AG04449 (cell line): ENCODE results near the gene ZBTB40.

Source experiments
- CTCF ChIA-PET: fragments of 350-600 bp; formaldehyde crosslinking; extraction: SDS; loops from one replicate; lab custom pipeline; 2021; ENCODE audit warnings: antibody characterized with exemption; lab: Yijun Ruan, JAX
- POLR2A ChIA-PET: fragments of 400-600, 350-600 bp; formaldehyde crosslinking; extraction: SDS; loops from one replicate; lab custom pipeline; 2020; ENCODE audit warnings: antibody characterized with exemption, inconsistent platforms; lab: Yijun Ruan, JAX
- DNase-seq: peaks from one replicate; pipeline ENCODE4 v3.0.0-alpha.2; 2010; ENCODE audit warnings: low read depth, low spot score
- H3K4me3 ChIP-seq: 2 replicates; pipeline ENCODE4 v1.5.1; 2011; ENCODE audit warnings: low read depth, mild to moderate bottlenecking, control low read depth, low read length
- TF ChIP-seq, protein P1 (sequence below): IDR thresholded peaks from one replicate; pipeline ENCODE4 v1.5.1; 2011; ENCODE audit warnings: mild to moderate bottlenecking, moderate library complexity, low read length, control low read depth, inconsistent platforms; ENCODE audit not compliant: insufficient read depth; ENCODE audit errors: missing control alignments

The ZBTB40 gene

DNA sequence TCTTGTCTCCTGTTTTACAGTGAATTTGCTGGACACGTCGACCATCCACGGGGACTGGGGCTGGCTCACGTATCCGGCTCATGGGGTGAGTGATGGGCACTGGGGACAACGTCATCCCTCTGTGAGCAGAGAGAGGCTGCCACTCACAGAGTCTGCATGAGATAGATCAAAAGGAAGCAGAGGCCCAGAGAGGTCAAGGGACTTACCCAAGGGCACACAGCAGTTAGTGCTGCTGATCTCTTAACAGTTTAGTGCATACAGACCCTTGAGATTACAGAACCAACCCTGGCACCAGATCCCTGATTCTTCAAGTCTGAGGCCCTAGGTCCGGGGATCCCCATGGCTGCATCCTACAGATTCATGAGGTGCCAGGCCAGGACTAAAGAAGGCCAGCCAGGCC lies 117.6 kb downstream of the ZBTB40 start:
- ChIA-PET POLR2A (no interaction called here), CTCF (interaction anchor here (0.7 kb wide), 1 partner anchor 15 kb away, joined by 3 read pairs; no protein-coding TSS in a partner anchor)
- H3K4me3 ChIP-seq = no peak overlapping the region
- TF ChIP-seq, protein P1, sequence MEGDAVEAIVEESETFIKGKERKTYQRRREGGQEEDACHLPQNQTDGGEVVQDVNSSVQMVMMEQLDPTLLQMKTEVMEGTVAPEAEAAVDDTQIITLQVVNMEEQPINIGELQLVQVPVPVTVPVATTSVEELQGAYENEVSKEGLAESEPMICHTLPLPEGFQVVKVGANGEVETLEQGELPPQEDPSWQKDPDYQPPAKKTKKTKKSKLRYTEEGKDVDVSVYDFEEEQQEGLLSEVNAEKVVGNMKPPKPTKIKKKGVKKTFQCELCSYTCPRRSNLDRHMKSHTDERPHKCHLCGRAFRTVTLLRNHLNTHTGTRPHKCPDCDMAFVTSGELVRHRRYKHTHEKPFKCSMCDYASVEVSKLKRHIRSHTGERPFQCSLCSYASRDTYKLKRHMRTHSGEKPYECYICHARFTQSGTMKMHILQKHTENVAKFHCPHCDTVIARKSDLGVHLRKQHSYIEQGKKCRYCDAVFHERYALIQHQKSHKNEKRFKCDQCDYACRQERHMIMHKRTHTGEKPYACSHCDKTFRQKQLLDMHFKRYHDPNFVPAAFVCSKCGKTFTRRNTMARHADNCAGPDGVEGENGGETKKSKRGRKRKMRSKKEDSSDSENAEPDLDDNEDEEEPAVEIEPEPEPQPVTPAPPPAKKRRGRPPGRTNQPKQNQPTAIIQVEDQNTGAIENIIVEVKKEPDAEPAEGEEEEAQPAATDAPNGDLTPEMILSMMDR = no peak
- no peak for DNase-seq

DNA sequence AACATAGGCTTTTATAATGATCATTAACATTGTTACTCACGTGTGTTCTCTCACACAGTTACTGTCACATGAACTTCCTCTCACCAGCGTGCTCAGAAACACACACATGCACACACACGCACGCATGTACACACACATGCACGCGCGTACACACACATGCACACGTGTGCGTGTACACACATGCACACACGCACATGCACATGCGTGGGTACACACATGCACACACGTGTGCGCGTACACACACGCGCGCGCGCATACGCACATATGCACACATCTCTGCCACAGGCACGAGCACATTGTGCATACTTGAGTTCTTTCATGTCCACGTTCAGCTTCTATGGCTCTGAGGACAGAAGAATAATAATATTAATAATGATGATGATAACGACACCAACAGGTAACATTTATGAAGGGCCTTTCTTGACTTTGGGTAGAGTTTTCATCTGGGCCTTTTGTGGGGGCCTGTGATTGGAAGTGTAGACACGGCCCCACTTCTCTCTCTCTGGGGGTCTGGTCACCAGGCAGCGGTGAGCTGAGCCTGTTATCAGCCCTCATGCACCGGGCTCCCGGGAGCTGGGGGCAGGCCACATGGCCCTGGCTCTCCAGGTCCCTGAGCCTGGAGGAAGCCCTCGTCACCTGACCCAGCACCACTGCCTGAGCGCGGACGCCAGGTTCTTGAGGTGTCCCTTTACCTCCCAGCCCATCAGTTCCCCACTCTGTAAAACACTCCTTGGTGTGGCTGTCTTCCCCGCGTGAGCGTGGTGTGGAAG lies 118.7 kb downstream of the ZBTB40 start:
- TF ChIP-seq, protein P1 = no peak
- DNase-seq = no peak
- no peak overlapping the region for H3K4me3 ChIP-seq
- POLR2A ChIA-PET = no interaction called here
- CTCF ChIA-PET = no interaction called here

DNA sequence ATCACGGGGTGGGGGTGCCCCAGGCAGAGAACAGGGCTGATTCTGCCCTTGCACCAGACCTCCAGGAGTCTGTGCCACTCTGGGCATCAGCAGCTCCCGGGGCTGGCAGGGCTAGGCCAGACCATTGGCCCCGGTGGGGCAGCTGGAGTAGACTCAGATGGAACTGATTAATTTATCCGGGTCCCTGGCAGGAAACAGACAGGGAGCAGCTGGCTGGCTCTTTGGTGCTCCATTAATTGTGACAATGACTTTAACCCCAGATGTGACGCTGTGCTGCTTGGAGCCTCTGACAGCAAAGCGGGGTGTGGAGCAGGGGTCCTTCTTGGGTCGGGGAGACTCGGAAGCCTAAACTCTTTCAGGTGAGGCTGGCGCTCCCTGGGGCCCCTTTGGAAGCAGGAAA lies 121.2 kb downstream of the ZBTB40 start:
- no peak overlapping the region for H3K4me3 ChIP-seq
- TF ChIP-seq, protein P1 = no peak
- CTCF ChIA-PET = no interaction called here
- POLR2A ChIA-PET = no interaction called here
- DNase-seq = no peak

DNA sequence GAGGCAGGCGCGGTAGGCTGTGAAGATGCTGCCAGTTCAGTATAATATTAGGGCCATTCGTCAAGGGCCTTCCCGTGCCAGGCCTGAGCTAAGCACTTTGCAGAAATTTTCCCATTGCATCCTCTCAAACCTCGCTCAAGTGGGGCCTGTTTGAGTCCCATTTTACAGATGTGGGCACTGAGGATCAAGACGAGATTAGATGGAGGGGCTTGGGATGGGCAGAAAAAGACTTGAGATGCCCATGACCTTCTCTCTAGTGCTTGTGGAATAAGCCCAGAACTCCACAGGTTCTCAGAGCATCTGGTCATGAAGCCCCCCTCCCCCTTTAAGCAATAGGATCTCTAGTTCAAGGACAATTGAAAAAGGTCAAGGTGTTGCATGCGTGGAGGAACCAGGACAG lies 121.6 kb downstream of the ZBTB40 start:
- TF ChIP-seq, protein P1 = no peak
- ChIA-PET CTCF (no interaction called here), POLR2A (no interaction called here)
- no peak overlapping the region for H3K4me3 ChIP-seq
- DNase-seq = no peak

DNA sequence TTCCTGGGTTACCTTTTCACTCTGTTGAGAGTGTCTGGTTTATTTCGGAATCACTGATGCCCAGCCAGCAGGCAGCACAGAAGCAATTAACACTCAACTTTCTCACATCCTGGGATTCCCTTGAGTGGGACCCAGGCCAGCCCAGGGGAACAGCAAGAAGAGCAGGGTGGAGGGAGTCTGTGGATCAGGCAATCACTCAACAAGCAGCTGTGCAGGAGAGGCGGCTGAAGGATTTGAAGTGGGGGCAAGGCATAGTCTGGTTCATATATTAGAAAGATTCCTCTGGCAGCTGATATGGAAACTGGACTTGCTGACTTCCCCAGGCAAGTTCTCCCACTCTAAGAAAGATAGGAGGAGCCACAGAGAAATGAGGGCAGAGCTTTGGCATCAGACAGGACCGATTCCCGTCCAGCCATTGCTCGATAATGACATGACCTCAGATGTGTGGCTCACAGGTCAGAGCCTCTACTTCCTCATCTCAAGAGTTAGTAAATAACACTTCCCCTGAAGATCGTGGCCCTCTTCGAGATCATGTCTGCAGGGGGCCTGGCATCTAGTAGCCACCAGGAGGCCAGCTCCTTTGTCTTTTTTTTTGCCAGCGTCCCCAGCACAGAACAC lies 124.0 kb downstream of the ZBTB40 start:
- ChIA-PET POLR2A (no interaction called here), CTCF (no interaction called here)
- TF ChIP-seq, protein P1 = no peak

DNA sequence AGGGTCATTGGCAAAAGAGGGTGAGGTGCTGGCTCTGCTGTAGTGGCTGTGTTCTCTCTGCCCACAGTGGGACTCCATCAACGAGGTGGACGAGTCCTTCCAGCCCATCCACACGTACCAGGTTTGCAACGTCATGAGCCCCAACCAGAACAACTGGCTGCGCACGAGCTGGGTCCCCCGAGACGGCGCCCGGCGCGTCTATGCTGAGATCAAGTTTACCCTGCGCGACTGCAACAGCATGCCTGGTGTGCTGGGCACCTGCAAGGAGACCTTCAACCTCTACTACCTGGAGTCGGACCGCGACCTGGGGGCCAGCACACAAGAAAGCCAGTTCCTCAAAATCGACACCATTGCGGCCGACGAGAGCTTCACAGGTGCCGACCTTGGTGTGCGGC lies 124.5 kb downstream of the ZBTB40 start:
- DNase-seq = no peak
- H3K4me3 ChIP-seq = no peak overlapping the region
- ChIA-PET POLR2A (no interaction called here), CTCF (no interaction called here)
- TF ChIP-seq, protein P1 = no peak

More for the DNA sequence above, 124.0 kb downstream of the ZBTB40 start:
- H3K4me3 ChIP-seq = no peak overlapping the region
- DNase-seq = no peak
